C4-2B (cell line): ENCODE results near the gene SORCS2.

ENCODE experiments used
- CTCF ChIP-seq: fragments of 450-650 bp; conservative IDR thresholded peaks from 2 replicates; pipeline ENCODE4 v1.5.1; 2017; ENCODE audit warnings: mild to moderate bottlenecking
- ZFX ChIP-seq: fragments of 450-650 bp; IDR thresholded peaks from 2 replicates; pipeline ENCODE4 v1.6.1; 2017

GRCh38 chr4:7715271-7716009 is 523.1 kb downstream of the SORCS2 start:
- TF ChIP-seq CTCF (no peak), ZFX (no peak)
